H1 (cell line): Measurements from ENCODE around the gene ARHGEF4. TPM values are rescaled to one million over a fixed set of nuclear protein-coding genes. Genes with fewer than 3 reads are reported as not detected.

ENCODE experiments used
- CTCF ChIA-PET: fragments of 300-600 bp; sonication (Branson Sonifier 250); formaldehyde crosslinking; loops from one replicate; lab custom pipeline; 2021; ENCODE audit not compliant: partially characterized antibody; lab: Charles Lee
- POLR2A ChIA-PET: fragments of 300-600 bp; sonication (Branson Sonifier 250); formaldehyde crosslinking; loops from one replicate; lab custom pipeline; 2021; ENCODE audit warnings: inconsistent platforms; ENCODE audit not compliant: partially characterized antibody; lab: Charles Lee
- DNase-seq, 2 experiments: peaks; one replicate each; pipeline versions ENCODE4 v3.0.0 to v3.0.0-alpha.2; 2010 to 2022; ENCODE audit warnings: low spot score in 2 of 2, low read depth in 1 of 2, mixed read lengths in 1 of 2
- FAIRE-seq: peaks from 2 replicates; lab custom pipeline; 2011; peaks lifted over from hg19 to GRCh38; lab: Jason Lieb, UNC
- H2AFZ ChIP-seq: 2 replicates; pipeline ENCODE4 v1.8.1; 2012; ENCODE audit warnings: low read length, inconsistent platforms
- H2AK5ac ChIP-seq: 2 replicates; pipeline ENCODE4 v1.6.1; 2013; ENCODE audit warnings: low read depth, low read length
- H2BK120ac ChIP-seq: replicated peaks from 2 replicates; pipeline ENCODE3; 2013; ENCODE audit warnings: low read depth, low read length, inconsistent platforms
- H2BK12ac ChIP-seq: 2 replicates; pipeline ENCODE4 v1.6.1; 2013; ENCODE audit warnings: low read depth, low read length
- H2BK15ac ChIP-seq: 2 replicates; pipeline ENCODE4 v1.6.1; 2013; ENCODE audit warnings: low read length
- H2BK20ac ChIP-seq: 2 replicates; pipeline ENCODE4 v1.6.1; 2013; ENCODE audit warnings: low read length
- H2BK5ac ChIP-seq: 2 replicates; pipeline ENCODE4 v1.6.1; 2013; ENCODE audit warnings: low read depth, low read length
- H3K14ac ChIP-seq: 2 replicates; pipeline ENCODE4 v1.6.1; 2013; ENCODE audit warnings: inconsistent platforms; ENCODE audit not compliant: insufficient read length
- H3K18ac ChIP-seq: 2 replicates; pipeline ENCODE4 v1.6.1; 2013; ENCODE audit warnings: low read length; ENCODE audit errors: extremely low read depth
- H3K23ac ChIP-seq: 2 replicates; pipeline ENCODE4 v1.6.1; 2013; ENCODE audit warnings: inconsistent platforms; ENCODE audit not compliant: insufficient read length
- H3K23me2 ChIP-seq: 2 replicates; pipeline ENCODE4 v1.6.1; 2013; ENCODE audit warnings: low read depth, low read length
- H3K27ac ChIP-seq: 2 replicates; pipeline ENCODE4 v1.6.1; 2011; ENCODE audit warnings: low read depth, low read length, inconsistent platforms
- H3K27me3 ChIP-seq, 4 experiments: replicated peaks in 1 of 4; 1 replicate in 1 of 4; 2 replicates in 3 of 4; pipeline versions ENCODE4 v1.6.1 to v1.8.1; 2011 to 2013; ENCODE audit warnings: low read length in 3 of 4, mild to moderate bottlenecking in 3 of 4, inconsistent platforms in 2 of 4, mixed read lengths in 2 of 4, moderate library complexity in 1 of 4; ENCODE audit not compliant: control insufficient read depth in 3 of 4, insufficient read depth in 3 of 4; ENCODE audit errors: extremely low read depth in 1 of 4
- H3K36me3 ChIP-seq, 4 experiments: 2 replicates each; pipeline versions ENCODE4 v1.6.1 to v1.8.1; 2011 to 2013; ENCODE audit warnings: mild to moderate bottlenecking in 4 of 4, low read length in 3 of 4, moderate library complexity in 2 of 4, control low read depth in 1 of 4, inconsistent platforms in 1 of 4; ENCODE audit not compliant: insufficient read depth in 4 of 4, control insufficient read depth in 2 of 4
- H3K4ac ChIP-seq: replicated peaks from 2 replicates; pipeline ENCODE3; 2013; ENCODE audit warnings: low read length, low read depth, mixed read lengths, inconsistent platforms; ENCODE audit not compliant: insufficient read length
- H3K4me1 ChIP-seq, 4 experiments: replicated peaks in 1 of 4; 1 replicate in 1 of 4; 2 replicates in 3 of 4; pipeline versions ENCODE4 v1.6.1 to v1.8.1; 2011 to 2013; ENCODE audit warnings: low read length in 3 of 4, inconsistent platforms in 2 of 4, mixed read lengths in 1 of 4; ENCODE audit not compliant: insufficient read depth in 4 of 4, control insufficient read depth in 3 of 4
- H3K4me2 ChIP-seq, 2 experiments: 2 replicates each; pipeline versions ENCODE4 v1.6.1 to v1.8.1; 2011 to 2013; ENCODE audit warnings: low read depth in 2 of 2, low read length in 2 of 2, control low read depth in 1 of 2, inconsistent platforms in 1 of 2, mild to moderate bottlenecking in 1 of 2; ENCODE audit not compliant: insufficient read depth in 1 of 2
- H3K4me3 ChIP-seq, 4 experiments: fragments of 200-600, 300-600 bp in 1 of 4; sonication (generic), shearing (Covaris generic), sonication (Bioruptor Twin) in 1 of 4; 2 replicates each; pipeline versions ENCODE4 v1.5.1 to v1.8.1; 2011 to 2016; ENCODE audit warnings: low read length in 4 of 4, low read depth in 3 of 4, control low read depth in 2 of 4, inconsistent platforms in 2 of 4, mild to moderate bottlenecking in 2 of 4, mixed read lengths in 1 of 4, moderate library complexity in 1 of 4; ENCODE audit not compliant: insufficient read depth in 2 of 4; ENCODE audit errors: extremely low read depth in 1 of 4
- H3K56ac ChIP-seq: replicated peaks from 2 replicates; pipeline ENCODE3; 2013; ENCODE audit warnings: low read depth, mild to moderate bottlenecking, mixed read lengths, low read length, inconsistent platforms; ENCODE audit not compliant: insufficient read length
- H3K79me1 ChIP-seq: 2 replicates; pipeline ENCODE4 v1.6.1; 2013; ENCODE audit warnings: low read depth, low read length, control low read depth
- H3K79me2 ChIP-seq, 2 experiments: 2 replicates each; pipeline versions ENCODE4 v1.6.1 to v1.8.1; 2012 to 2013; ENCODE audit warnings: low read length in 2 of 2, mild to moderate bottlenecking in 2 of 2, inconsistent platforms in 1 of 2; ENCODE audit not compliant: insufficient read depth in 2 of 2, control insufficient read depth in 1 of 2
- H3K9ac ChIP-seq, 4 experiments: replicated peaks in 1 of 4; 1 replicate in 1 of 4; 2 replicates in 3 of 4; pipeline versions ENCODE4 v1.6.1 to v1.8.1; 2011 to 2013; ENCODE audit warnings: low read depth in 3 of 4, low read length in 3 of 4, control low read depth in 2 of 4, mild to moderate bottlenecking in 2 of 4, moderate library complexity in 2 of 4, inconsistent platforms in 1 of 4; ENCODE audit errors: extremely low read depth in 1 of 4
- H3K9me3 ChIP-seq, 2 experiments: 2 replicates each; pipeline versions ENCODE4 v1.6.1 to v1.8.1; 2012 to 2013; ENCODE audit warnings: mild to moderate bottlenecking in 2 of 2, moderate library complexity in 2 of 2, control low read depth in 1 of 2, inconsistent platforms in 1 of 2, low read depth in 1 of 2, low read length in 1 of 2, mixed read lengths in 1 of 2; ENCODE audit not compliant: insufficient read depth in 2 of 2
- H4K20me1 ChIP-seq, 2 experiments: replicated peaks in 1 of 2; 2 replicates each; pipeline versions ENCODE3 to v1.8.1; 2011 to 2013; ENCODE audit warnings: inconsistent platforms in 2 of 2, low read length in 2 of 2, mild to moderate bottlenecking in 1 of 2; ENCODE audit not compliant: insufficient read depth in 2 of 2, control insufficient read depth in 1 of 2
- H4K5ac ChIP-seq: 2 replicates; pipeline ENCODE4 v1.6.1; 2013; ENCODE audit warnings: low read length, low read depth, mixed read lengths, inconsistent platforms; ENCODE audit not compliant: insufficient read length
- H4K8ac ChIP-seq: 2 replicates; pipeline ENCODE4 v1.8.0; 2013; ENCODE audit warnings: mild to moderate bottlenecking, moderate library complexity, low read length, inconsistent platforms; ENCODE audit not compliant: insufficient read depth; ENCODE audit errors: extremely low read depth
- H4K91ac ChIP-seq: replicated peaks from 2 replicates; pipeline ENCODE3; 2013; ENCODE audit warnings: low read length, mixed read lengths, inconsistent platforms; ENCODE audit not compliant: insufficient read length
- ASH2L ChIP-seq: fragments of 200-600, 300-600 bp; sonication (generic); IDR thresholded peaks from one replicate; pipeline ENCODE4 v1.7.1; 2017; ENCODE audit warnings: low read length
- CTCF ChIP-seq, 3 experiments: IDR thresholded peaks; 1 replicate in 2 of 3; 2 replicates in 1 of 3; pipeline versions ENCODE4 v1.5.1 to v1.6.1; 2011; ENCODE audit warnings: low read length in 3 of 3, mild to moderate bottlenecking in 3 of 3, inconsistent platforms in 2 of 3, low read depth in 1 of 3, moderate library complexity in 1 of 3; ENCODE audit not compliant: insufficient read depth in 1 of 3; ENCODE audit errors: control extremely low read depth in 1 of 3
- POLR2AphosphoS5 ChIP-seq: IDR thresholded peaks from 2 replicates; pipeline ENCODE4 v1.6.1; 2011; ENCODE audit warnings: low read depth, low read length
- WGBS, 2 experiments: shearing (Covaris generic) in 1 of 2; methylation state at CpG; one replicate each; pipeline versions ENCODE4 v1.1.6 to v1.1.7; 2013 to 2015; ENCODE audit warnings: low lambda C conversion rate in 2 of 2, mixed read lengths in 2 of 2, inconsistent platforms in 1 of 2, low coverage in 1 of 2, missing lambda C conversion rate in 1 of 2; ENCODE audit not compliant: insufficient replicate concordance in 2 of 2, insufficient coverage in 1 of 2, insufficient read length in 1 of 2; ENCODE audit errors: extremely low coverage in 1 of 2, missing lambda C conversion rate in 1 of 2; 5-methylcytosine and 5-hydroxymethylcytosine counted together
- polyA plus RNA-seq, 7 experiments: library from polyadenylated mRNA; depleted of rRNA in 3 of 7; stranded (reverse) in 5 of 7; unstranded in 2 of 7; fragments of >200 nt in 5 of 7; fragments of 200-250 nt in 2 of 7; gene quantifications; 1 replicate in 5 of 7; 2 replicates in 1 of 7; 4 replicates in 1 of 7; pipeline versions ENCODE4 v1.2.1 to v1.2.3, GENCODE V29; 2011 to 2013; ENCODE audit warnings: missing spikeins in 2 of 7, mixed read lengths in 2 of 7
- total RNA-seq: library from RNA; stranded (reverse); fragmentation: NEBNext Ultra II Directional; extraction: Animal tissue kit (Norgen Biotek cat#: 25700); gene quantifications from 2 replicates; pipeline ENCODE4 v1.2.1, GENCODE V29; 2021

Gene ARHGEF4
- total and polyA plus RNA-seq, 2 of the 8 experiments (the other 6 are each of a cell fraction or from before 2014, with no cell fraction given): 10.6 to 14.6 TPM

GRCh38 chr2:131040661-131041401 is 204.1 kb downstream of the ARHGEF4 start:
- Histone ChIP-seq H2BK15ac (no peak overlapping the region), H3K9ac (no peak overlapping the region), H3K56ac (no peak overlapping the region), H2BK120ac (no peak overlapping the region), H3K79me1 (no peaks in the 10 kb centered on the region), H3K36me3 (no peaks in the 10 kb centered on the region; a peak in 1 of 8 replicates), H3K14ac (no peak overlapping the region), H3K9me3 (no peaks in the 10 kb centered on the region), H3K4me3 (no peak overlapping the region), H3K27me3 (peaks cover 0 to 8% (median 4%) of the 10 kb centered on the region in 4 experiments; a peak in 5 of 7 replicates), H3K18ac (no peak overlapping the region), H4K20me1 (peaks cover 0 to 8% of the 10 kb centered on the region in 2 experiments), H3K4me2 (no peak overlapping the region), H4K91ac (no peak overlapping the region), H2BK12ac (no peak overlapping the region), H2BK5ac (no peak overlapping the region), H4K5ac (no peak overlapping the region), H3K23me2 (no peaks in the 10 kb centered on the region), H2AFZ (no peak overlapping the region), H2BK20ac (no peak overlapping the region), H2AK5ac (no peak overlapping the region), H3K4ac (no peak overlapping the region), H3K79me2 (no peaks in the 10 kb centered on the region), H3K4me1 (peaks cover 0 to 5% (median 0%) of the 10 kb centered on the region in 4 experiments; a peak in 3 of 7 replicates), H3K27ac (no peak overlapping the region), H3K23ac (no peak overlapping the region), H4K8ac (no peak overlapping the region)
- 91% methylated on average over 19 of the region's 23 CpGs; no CpG with 5 or more reads in 1 of the 2 experiments for WGBS, 2 experiments
- ChIA-PET CTCF (interaction anchor here (0.8 to 2.7 kb wide), 8 partner anchors 11 to 403 kb away, joined by 3 to 12 read pairs (median 4); no protein-coding TSS in a partner anchor), POLR2A (interaction anchor here (0.9 kb wide), 1 partner anchor 9 kb away, joined by 4 read pairs; no protein-coding TSS in a partner anchor)
- DNase-seq: no peak
- FAIRE-seq: no peak
- TF ChIP-seq POLR2AphosphoS5: no peak
- peak in 2 of 3 experiments; percentile 36 to 37; a peak in 3 of 4 replicates for TF ChIP-seq CTCF (IDR thresholded peaks at IDR 0.05; ENCODE audit: control extremely low read depth in 1 of 3, insufficient read depth in 1 of 3, low read depth in 1 of 3, low read length in 3 of 3)
- TF ChIP-seq ASH2L: no peak
